Trophoblast cell (in vitro differentiated cells and primary cell): Measurements from ENCODE around the gene TRMT112.

ENCODE experiments used
- DNase-seq, 2 donors: peaks; one replicate each; pipeline ENCODE4 v3.0.0-alpha.2; 2016
- H2AFZ ChIP-seq: 2 replicates; pipeline ENCODE4 v1.6.1; 2013; ENCODE audit warnings: low read length, moderate library complexity, mild to moderate bottlenecking; ENCODE audit not compliant: insufficient read depth, poor library complexity
- H2AK5ac ChIP-seq: 2 replicates; pipeline ENCODE4 v1.6.1; 2013; ENCODE audit warnings: mild to moderate bottlenecking, low read length
- H2BK120ac ChIP-seq: 2 replicates; pipeline ENCODE4 v1.6.1; 2013; ENCODE audit warnings: low read length, mild to moderate bottlenecking, moderate library complexity; ENCODE audit not compliant: insufficient read depth, poor library complexity
- H2BK12ac ChIP-seq: 2 replicates; pipeline ENCODE4 v1.6.1; 2013; ENCODE audit warnings: mild to moderate bottlenecking, low read length, moderate library complexity
- H2BK5ac ChIP-seq: 2 replicates; pipeline ENCODE4 v1.6.1; 2013; ENCODE audit warnings: low read length, low read depth, moderate library complexity, mild to moderate bottlenecking; ENCODE audit not compliant: poor library complexity
- H3K14ac ChIP-seq: 2 replicates; pipeline ENCODE4 v1.6.1; 2013; ENCODE audit warnings: mild to moderate bottlenecking, low read length
- H3K18ac ChIP-seq: 2 replicates; pipeline ENCODE4 v1.6.1; 2013; ENCODE audit warnings: mild to moderate bottlenecking, low read length
- H3K23ac ChIP-seq: 2 replicates; pipeline ENCODE4 v1.6.1; 2013; ENCODE audit warnings: low read length
- H3K27ac ChIP-seq: 2 replicates; pipeline ENCODE4 v1.5.1; 2013; ENCODE audit warnings: low read depth, mild to moderate bottlenecking, inconsistent platforms, low read length, moderate library complexity
- H3K27me3 ChIP-seq: 2 replicates; pipeline ENCODE4 v1.6.1; 2013; ENCODE audit warnings: inconsistent platforms, mild to moderate bottlenecking, low read length, moderate library complexity; ENCODE audit not compliant: insufficient read depth
- H3K36me3 ChIP-seq, 2 experiments: 1 replicate in 1 of 2; 2 replicates in 1 of 2; pipeline ENCODE4 v1.6.1; 2013; ENCODE audit warnings: low read length in 2 of 2, mild to moderate bottlenecking in 2 of 2, moderate library complexity in 1 of 2; ENCODE audit not compliant: insufficient read depth in 2 of 2, control insufficient read depth in 1 of 2
- H3K4ac ChIP-seq: 2 replicates; pipeline ENCODE4 v1.6.1; 2013; ENCODE audit warnings: low read depth, mild to moderate bottlenecking, low read length, moderate library complexity
- H3K4me1 ChIP-seq, 2 experiments: 1 replicate in 1 of 2; 2 replicates in 1 of 2; pipeline ENCODE4 v1.6.1; 2013; ENCODE audit warnings: low read length in 2 of 2, mild to moderate bottlenecking in 2 of 2, moderate library complexity in 1 of 2; ENCODE audit not compliant: insufficient read depth in 2 of 2, control insufficient read depth in 1 of 2
- H3K4me2 ChIP-seq: 2 replicates; pipeline ENCODE4 v1.6.1; 2013; ENCODE audit warnings: inconsistent platforms, mild to moderate bottlenecking, low read length, moderate library complexity
- H3K4me3 ChIP-seq: 2 replicates; pipeline ENCODE4 v1.5.1; 2013; ENCODE audit warnings: mild to moderate bottlenecking, low read depth, low read length, inconsistent platforms
- H3K79me1 ChIP-seq: one replicate; pipeline ENCODE4 v1.6.1; 2013; ENCODE audit warnings: low read length
- H3K79me2 ChIP-seq: 2 replicates; pipeline ENCODE4 v1.6.1; 2013; ENCODE audit warnings: low read length, mild to moderate bottlenecking; ENCODE audit not compliant: control insufficient read depth, insufficient read depth, poor library complexity
- H3K9ac ChIP-seq: 2 replicates; pipeline ENCODE4 v1.6.1; 2013; ENCODE audit warnings: mild to moderate bottlenecking, low read length
- H3K9me3 ChIP-seq: 2 replicates; pipeline ENCODE4 v1.6.1; 2013; ENCODE audit warnings: low read depth, mild to moderate bottlenecking, control low read depth, inconsistent platforms, low read length; ENCODE audit not compliant: insufficient read depth
- H4K12ac ChIP-seq: 2 replicates; pipeline ENCODE4 v1.6.1; 2013; ENCODE audit warnings: low read depth, mild to moderate bottlenecking, low read length, moderate library complexity
- H4K8ac ChIP-seq: 2 replicates; pipeline ENCODE4 v1.6.1; 2013; ENCODE audit warnings: low read depth, mild to moderate bottlenecking, low read length, moderate library complexity
- H4K91ac ChIP-seq: one replicate; pipeline ENCODE4 v1.6.1; 2013; ENCODE audit warnings: low read depth, mild to moderate bottlenecking, low read length, moderate library complexity
- WGBS: extraction: QIAGEN DNeasy Blood & Tissue Kit; methylation state at CpG from one replicate; pipeline ENCODE4 v1.1.7; 2013; ENCODE audit warnings: missing lambda C conversion rate; ENCODE audit not compliant: insufficient read length, insufficient coverage; ENCODE audit errors: extremely low coverage; 5-methylcytosine and 5-hydroxymethylcytosine counted together

TRMT112 gene

DNA sequence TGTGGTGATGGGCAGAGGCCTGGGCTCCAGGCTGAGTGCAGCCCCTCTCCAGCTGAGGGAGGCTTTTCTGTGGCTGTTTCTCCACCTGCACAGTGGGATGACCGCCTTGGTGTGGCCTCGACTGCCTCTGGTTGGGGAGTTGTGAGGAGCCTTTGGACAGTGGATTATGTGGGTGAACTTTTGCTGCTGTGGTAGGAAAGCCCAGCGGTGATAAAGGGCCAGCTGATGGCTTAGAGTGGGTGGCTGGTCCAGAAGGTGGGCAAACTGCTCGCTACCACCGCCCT is 13.4 kb downstream of the TRMT112 start:
- no peak overlapping the region for H2BK12ac ChIP-seq
- H3K27ac ChIP-seq: no peak overlapping the region
- no peak overlapping the region for H3K4me3 ChIP-seq
- no peak overlapping the region for H3K14ac ChIP-seq
- no peak overlapping the region for H3K9ac ChIP-seq
- H3K18ac ChIP-seq: no peak overlapping the region
- H3K9me3 ChIP-seq: peaks cover 2% of the 10 kb centered on the region
- no peak overlapping the region for H3K4ac ChIP-seq
- H3K79me1 ChIP-seq: peaks cover 15% of the 10 kb centered on the region
- peaks cover 15% of the 10 kb centered on the region for H3K27me3 ChIP-seq
- H2AK5ac ChIP-seq: no peak overlapping the region
- no peak overlapping the region for H2BK5ac ChIP-seq
- no peak overlapping the region for H3K23ac ChIP-seq
- H4K12ac ChIP-seq: peak overlapping the region; percentile 36
- no peak for DNase-seq
- H3K4me2 ChIP-seq: peak overlapping the region; percentile 90
- H3K4me1 ChIP-seq: peaks cover 19 to 27% of the 10 kb centered on the region in 2 experiments
- H2BK120ac ChIP-seq: no peak overlapping the region
- no peak overlapping the region for H4K8ac ChIP-seq
- no peak overlapping the region for H4K91ac ChIP-seq
- no CpG with 5 or more reads among the region's 5 CpGs for WGBS
- no peak overlapping the region for H2AFZ ChIP-seq
- H3K36me3 ChIP-seq: peaks cover 2 to 6% of the 10 kb centered on the region in 2 experiments
- peaks cover 10% of the 10 kb centered on the region for H3K79me2 ChIP-seq

DNA sequence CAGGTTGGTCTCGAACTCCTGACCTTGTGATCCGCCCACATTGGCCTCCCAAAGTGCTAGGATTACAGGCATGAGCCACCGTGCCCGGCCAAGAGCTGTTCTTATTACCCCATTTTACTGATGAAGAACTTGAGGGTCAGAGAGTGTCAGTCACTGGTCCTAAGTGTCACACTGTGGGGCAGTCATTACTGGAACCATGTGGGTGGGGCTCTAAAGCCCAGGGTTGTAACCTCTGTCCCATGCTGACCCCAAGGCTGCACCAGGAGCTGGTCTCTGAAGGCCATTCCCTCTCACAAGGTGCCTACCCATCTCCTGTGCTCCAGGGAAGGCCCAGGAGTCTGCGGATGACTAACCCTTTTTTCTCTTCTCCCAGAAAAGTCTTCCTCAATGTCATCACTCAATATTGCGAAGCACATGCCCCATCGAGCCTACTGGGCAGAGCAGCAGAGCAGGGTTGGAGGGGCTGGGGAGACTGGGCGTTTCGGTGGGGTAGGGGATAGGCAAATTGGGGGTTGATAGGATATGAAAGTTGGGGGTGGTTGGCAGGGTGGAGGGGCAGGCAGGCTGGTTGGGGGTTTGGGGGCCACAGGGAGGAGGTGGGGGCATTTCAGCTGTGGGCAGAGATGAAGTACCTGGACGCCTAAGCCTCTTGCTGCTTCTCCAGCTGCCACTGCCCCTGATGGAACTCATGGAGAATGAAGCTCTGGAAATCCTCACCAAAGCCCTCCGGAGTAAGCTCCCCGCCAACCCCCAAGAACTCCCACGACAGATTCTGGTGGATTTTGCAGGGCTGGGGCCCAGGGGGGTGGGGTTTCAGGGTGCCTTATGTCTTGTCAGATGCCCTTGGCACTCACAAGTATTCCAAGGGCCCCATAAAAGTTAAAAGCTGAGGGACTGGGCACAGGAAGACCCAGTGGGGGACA is 14.0 kb downstream of the TRMT112 start:
- Histone ChIP-seq H3K36me3 (peaks cover 2 to 6% of the 10 kb centered on the region in 2 experiments), H2BK5ac (no peak overlapping the region), H3K4me2 (no peak overlapping the region), H2BK120ac (no peak overlapping the region), H3K79me1 (peaks cover 15% of the 10 kb centered on the region), H3K9ac (no peak overlapping the region), H3K9me3 (peaks cover 2% of the 10 kb centered on the region), H4K12ac (peak overlapping the region; percentile 36), H2AK5ac (no peak overlapping the region), H3K14ac (no peak overlapping the region), H3K27ac (no peak overlapping the region), H3K27me3 (peaks cover 17% of the 10 kb centered on the region), H3K18ac (no peak overlapping the region), H4K91ac (no peak overlapping the region), H3K4me1 (peaks cover 19 to 27% of the 10 kb centered on the region in 2 experiments), H2BK12ac (no peak overlapping the region), H3K79me2 (peaks cover 10% of the 10 kb centered on the region), H3K23ac (no peak overlapping the region), H3K4ac (no peak overlapping the region), H3K4me3 (no peak overlapping the region), H4K8ac (no peak overlapping the region), H2AFZ (no peak overlapping the region)
- no peak for DNase-seq
- no CpG with 5 or more reads among the region's 13 CpGs for WGBS

DNA sequence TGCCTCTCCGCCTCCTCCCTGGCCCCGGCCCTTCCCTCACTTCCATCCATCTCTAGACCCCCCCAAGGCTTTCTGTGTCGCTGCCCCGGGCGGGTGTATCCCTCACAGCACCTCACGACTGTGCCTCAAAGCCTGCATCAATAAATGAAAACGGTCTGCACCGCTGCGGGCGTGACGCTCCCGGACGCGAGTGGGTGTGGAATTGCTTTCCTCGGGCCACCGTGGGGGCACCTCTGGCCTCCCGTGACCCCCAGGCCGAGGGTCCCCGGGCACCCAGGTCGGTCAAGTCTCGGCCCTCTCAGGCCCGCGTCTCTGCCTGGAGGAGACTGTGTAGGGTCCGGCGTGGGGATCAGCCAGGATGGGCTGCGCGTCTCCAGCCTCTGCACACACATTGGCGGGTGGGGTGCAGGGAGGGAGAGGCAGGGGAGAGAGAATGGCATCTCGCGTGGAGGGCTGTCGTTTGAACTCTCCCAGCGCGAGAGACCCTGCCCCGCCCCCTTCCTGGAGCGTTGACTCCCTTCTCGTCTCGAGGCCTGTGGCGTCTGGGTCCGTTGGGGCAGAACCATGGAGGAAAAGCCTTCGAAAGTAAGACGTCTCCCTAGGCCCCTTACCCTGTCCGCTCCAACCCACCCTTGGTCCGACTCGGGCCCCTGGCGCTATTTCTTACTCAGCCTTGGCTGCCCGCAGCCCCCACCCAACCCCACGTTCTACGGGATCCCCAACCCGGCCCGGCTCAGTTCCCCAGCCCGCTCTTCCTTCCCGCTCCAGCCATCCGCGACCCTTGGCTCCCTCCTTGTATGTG is 17.3 kb downstream of the TRMT112 start, which contains the start of gene CATSPERZ:
Gene CATSPERZ (plus strand): TSS at position 512 of the 802 bp plus-strand sequence. CDS start 53 bp downstream, at position 565.
- H3K4me3 ChIP-seq: peak within 1 kb of the TSS; percentile 57
- peaks cover 11 to 14% of the 10 kb centered on the region in 2 experiments for H3K4me1 ChIP-seq
- WGBS: no CpG with 5 or more reads among the region's 54 CpGs
- no peak within 1 kb of the TSS for H4K91ac ChIP-seq
- H3K27ac ChIP-seq: no peak within 1 kb of the TSS
- peak within 1 kb of the TSS; percentile 7 for H2AFZ ChIP-seq
- no peak within 1 kb of the TSS for H4K8ac ChIP-seq
- peaks cover 48% of the 10 kb centered on the region for H3K27me3 ChIP-seq
- H3K36me3 ChIP-seq: no peaks in the 10 kb centered on the region
- no peak for DNase-seq
- H3K79me2 ChIP-seq: no peaks in the 10 kb centered on the region
- no peak within 1 kb of the TSS for H3K23ac ChIP-seq
- peaks cover 5% of the 10 kb centered on the region for H3K79me1 ChIP-seq
- H2BK5ac ChIP-seq: no peak within 1 kb of the TSS
- peak within 1 kb of the TSS; percentile 0 for H3K9ac ChIP-seq
- peak within 1 kb of the TSS; percentile 56 for H3K4me2 ChIP-seq
- H3K4ac ChIP-seq: no peak within 1 kb of the TSS
- peaks cover 8% of the 10 kb centered on the region for H3K9me3 ChIP-seq
- H2AK5ac ChIP-seq: no peak within 1 kb of the TSS
- no peak within 1 kb of the TSS for H3K18ac ChIP-seq
- H2BK120ac ChIP-seq: no peak within 1 kb of the TSS
- H4K12ac ChIP-seq: no peak within 1 kb of the TSS
- no peak within 1 kb of the TSS for H3K14ac ChIP-seq
- H2BK12ac ChIP-seq: no peak within 1 kb of the TSS

DNA sequence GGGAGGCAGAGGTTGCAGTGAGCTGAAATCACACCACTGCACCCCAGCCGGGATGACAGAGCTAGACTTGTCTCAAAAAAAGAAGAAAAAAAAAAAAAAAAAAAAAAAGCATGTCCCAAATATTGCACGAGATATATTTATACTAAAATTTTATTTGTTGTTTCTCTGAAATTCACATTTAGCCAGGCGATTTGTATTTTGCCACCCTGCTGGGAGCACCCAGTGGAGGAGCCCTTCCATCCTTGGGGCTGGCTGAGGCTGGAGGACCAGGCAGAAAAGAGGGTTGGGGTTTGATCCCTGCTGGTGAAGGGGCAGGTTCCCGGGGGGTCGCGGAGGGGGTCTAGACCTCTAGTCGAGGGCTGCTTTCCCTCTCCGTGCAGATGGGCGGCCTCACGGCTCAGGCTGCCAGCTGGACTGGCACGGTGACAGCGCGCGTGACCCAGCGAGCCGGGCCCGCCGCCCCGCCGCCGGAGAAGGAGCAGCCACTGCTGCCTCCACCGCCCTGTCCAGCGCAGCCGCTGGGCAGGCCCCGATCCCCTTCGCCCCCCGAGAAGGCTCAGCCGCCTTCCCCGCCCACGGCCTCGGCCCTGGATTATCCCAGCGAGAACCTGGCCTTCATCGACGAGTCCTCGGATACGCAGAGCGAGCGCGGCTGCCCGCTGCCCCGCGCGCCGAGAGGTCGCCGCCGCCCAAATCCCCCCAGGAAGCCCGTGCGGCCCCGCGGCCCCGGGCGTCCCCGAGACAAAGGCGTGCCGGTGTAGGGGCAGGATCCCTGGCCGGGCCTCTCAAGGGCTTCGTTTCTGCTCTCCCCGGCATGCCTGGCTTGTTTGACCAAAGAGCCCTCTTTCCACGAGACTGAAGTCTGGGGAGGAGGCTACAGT is 18.2 kb downstream of the TRMT112 start:
- no peak overlapping the region for H3K23ac ChIP-seq
- H2BK120ac ChIP-seq: no peak overlapping the region
- H3K4me3 ChIP-seq: no peak overlapping the region
- H4K91ac ChIP-seq: no peak overlapping the region
- no peak overlapping the region for H3K9ac ChIP-seq
- H2AK5ac ChIP-seq: no peak overlapping the region
- WGBS: no CpG with 5 or more reads among the region's 60 CpGs
- peak overlapping the region; percentile 10 for H3K4me2 ChIP-seq
- no peak overlapping the region for H3K18ac ChIP-seq
- no peaks in the 10 kb centered on the region for H3K79me1 ChIP-seq
- H3K4ac ChIP-seq: no peak overlapping the region
- H4K12ac ChIP-seq: no peak overlapping the region
- no peak overlapping the region for H4K8ac ChIP-seq
- peaks cover 11 to 14% of the 10 kb centered on the region in 2 experiments for H3K4me1 ChIP-seq
- H2BK5ac ChIP-seq: no peak overlapping the region
- no peak for DNase-seq
- no peaks in the 10 kb centered on the region for H3K79me2 ChIP-seq
- H3K9me3 ChIP-seq: peaks cover 8% of the 10 kb centered on the region
- no peaks in the 10 kb centered on the region for H3K36me3 ChIP-seq
- H2BK12ac ChIP-seq: no peak overlapping the region
- no peak overlapping the region for H3K27ac ChIP-seq
- no peak overlapping the region for H3K14ac ChIP-seq
- H2AFZ ChIP-seq: no peak overlapping the region
- peaks cover 54% of the 10 kb centered on the region for H3K27me3 ChIP-seq
